Midbrain (tissue), 1 donor: ENCODE data around the gene NCKAP5.

Experiments
- DNase-seq: peaks from one replicate; lab custom pipeline; 2025; lab: John Stamatoyannopoulos, UW

NCKAP5 gene

DNA sequence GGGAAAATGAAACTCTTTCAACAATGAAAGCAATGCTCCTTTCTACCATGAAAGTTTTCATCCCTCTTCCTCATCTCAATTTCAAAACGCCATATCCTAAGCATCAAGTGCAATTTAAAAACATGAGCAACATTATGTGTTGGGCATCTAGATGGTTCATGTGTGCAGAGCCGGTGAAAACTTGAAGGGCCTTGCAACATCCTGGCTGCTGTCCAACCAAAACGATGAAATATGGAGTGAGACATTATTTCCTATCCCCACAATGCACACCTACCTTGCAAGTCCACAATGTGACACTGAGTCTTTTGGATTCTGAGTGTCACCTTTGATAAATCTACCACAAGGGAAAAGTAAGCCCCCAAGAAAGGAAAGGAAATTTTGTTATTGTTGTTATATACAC, 110.0 kb downstream of the NCKAP5 start:
- no peak for DNase-seq

DNA sequence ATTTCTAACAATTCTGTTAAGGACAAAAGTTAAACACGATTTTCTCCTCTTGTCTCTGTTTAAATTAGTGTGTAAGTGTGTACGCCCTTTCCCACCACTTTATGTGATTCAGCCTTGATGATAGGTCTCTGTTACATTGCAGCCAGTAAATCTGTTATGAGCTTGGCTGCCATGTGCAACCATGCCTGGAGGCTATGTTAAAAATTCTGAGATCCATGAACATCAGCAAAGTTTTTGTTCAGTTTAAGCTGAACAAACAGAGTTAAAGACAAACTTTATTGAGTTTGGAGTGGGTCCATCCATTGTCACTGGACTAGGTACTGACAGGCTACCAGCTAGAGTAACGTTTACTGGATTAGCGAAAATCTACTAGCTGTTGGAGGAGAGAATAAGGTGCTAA, 110.4 kb downstream of the NCKAP5 start:
- DNase-seq = no peak

DNA sequence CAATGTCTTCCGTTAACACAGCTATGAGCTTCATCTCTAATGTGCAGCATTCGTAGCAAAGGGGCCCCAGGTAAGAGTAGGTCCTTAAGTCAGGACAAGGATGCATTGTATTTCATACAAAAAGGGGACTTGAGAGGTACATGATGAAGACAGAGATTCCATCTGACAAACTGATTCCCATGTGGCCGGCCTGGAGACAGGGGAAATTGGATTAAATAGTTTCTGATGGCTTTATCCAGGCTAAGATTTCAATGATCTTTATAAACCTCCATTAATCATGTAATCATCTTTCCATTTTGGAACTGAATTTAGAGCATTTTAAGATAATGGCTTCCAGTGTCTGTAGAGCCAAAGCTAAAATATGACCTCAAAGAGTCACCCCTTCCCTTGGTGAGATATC, 111.3 kb downstream of the NCKAP5 start:
- no peak for DNase-seq

DNA sequence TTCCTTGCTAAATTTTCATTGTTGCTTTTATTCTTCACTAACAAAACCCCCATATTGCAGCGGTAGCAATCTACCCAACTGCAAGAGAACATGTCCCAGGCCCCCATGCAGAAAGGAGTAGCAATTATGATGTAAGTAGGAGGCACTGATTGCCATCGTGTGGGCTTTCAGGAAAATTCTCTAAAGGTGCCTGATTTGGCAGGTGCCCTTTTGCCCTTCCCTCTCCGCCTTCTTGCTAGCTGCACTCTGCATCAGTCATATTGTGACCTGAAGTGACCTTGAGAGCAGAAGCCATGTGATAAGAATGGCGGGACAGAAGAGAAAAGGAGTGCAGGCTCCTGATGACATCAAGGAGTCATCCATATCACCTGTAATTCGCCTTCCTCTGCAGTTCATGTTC, 112.1 kb downstream of the NCKAP5 start:
- no peak for DNase-seq

DNA sequence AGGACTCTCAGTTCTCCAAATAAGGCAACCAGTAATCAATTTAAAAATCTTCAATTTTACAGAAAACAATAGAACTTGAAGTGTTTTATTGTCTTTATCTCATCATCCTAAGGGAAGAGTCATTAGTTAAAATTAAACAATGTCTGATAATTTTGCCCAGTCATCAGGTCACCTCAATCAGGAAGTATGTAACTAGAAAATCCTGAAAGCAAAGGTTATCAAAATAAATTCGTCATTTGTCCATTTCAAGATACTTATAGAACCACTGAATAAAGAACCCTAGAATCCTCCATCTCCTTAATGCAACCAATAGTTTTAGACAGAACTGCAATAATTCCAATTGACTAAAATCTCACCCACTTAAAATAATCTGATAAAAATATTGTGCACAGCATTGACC, 115.2 kb downstream of the NCKAP5 start:
- no peak for DNase-seq

DNA sequence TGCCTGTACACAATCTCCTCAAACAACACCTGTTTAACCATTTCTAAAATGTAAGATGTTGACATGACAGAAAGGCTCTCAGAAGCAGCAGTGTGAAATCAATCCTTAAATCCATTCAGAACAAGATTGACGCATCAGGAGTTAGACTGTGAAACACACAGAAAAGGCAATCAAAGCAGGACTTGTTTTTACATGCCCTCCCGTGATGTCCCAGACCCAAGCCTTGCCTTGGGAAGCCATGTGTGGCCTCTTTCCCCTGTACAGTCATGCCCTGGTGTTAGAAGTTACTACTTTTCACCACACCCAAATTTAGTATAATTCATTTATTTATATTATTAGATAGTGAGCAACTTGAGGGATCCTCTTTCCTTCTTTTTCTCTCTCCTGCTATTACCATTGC, 115.7 kb downstream of the NCKAP5 start:
- no peak for DNase-seq

DNA sequence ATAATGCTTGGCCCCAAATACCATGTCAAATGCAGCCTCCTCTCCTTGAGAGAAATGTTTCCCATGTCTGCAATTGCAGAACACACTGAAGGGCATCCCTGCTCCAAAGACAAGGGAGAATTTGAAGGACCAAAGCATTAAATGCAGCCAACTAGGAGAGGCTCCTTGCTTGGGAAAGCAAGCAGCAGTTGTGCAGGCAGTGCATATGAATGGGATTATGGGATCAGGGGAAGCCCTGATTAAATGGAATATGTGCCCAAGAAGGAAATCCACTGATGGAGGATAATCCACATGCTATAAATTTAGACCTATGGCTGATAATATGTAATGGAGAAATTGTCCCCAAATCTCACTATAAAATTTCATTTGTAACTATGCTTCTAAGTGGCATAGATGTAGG, 116.1 kb downstream of the NCKAP5 start:
- DNase-seq = no peak

DNA sequence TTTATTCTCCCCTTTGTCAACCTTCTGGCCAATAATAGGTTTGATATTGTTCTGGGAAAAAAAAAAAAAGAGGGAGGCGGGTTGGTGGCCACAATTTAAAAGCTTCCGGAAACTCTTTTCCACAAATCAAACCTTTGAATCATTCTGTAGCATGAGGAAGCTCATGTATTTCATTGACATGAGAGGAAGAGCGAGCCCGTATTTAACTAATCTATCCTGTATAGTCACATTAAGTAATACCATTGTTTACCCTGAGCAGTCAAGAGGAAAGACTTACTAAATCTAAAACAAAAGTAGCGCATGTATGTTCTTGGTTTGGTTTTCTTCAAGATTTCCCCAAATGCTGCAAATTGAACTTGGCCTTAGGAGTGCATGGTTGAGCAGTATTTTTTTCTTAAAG, 120.1 kb downstream of the NCKAP5 start:
- no peak for DNase-seq

DNA sequence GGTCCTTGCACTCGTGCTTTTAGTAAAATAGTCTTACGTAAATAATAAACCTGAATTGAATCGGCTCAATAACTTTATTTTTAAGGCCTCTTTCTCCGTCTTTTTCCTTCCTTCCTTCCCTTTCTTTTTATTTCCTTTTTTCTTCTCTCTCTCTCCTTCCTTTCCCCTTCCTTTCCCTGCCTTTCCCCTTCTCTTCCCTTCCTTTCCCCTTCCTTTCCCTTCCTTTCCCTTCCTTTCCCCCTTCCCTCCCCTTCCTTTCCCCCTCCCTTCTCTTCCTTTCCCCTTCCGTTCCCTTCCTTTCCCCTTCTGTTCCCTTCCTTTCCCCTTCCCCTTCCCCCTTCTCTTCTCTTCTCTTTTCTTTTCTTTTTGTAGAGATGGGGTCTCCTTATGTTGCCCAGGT, 121.0 kb downstream of the NCKAP5 start:
- no peak for DNase-seq

DNA sequence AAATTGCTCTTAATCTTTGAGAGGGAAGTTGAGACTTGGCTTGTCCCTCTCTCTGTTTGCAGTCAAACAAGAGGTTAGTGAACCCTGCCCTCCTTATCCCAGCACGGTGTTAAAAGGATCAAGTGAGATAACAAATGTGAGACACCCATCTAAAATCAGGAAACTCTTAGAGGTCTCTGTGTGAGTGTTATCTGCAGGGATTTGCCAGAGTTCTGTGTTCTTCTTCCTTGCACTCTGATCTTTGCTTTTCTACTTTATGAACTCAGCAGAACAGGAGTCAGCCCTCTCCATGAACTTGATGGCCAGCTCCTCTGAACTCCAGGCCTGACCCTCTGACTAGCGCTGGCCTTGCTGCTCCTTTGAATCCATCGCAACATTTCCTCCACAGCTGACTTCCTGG, 123.8 kb downstream of the NCKAP5 start:
- DNase-seq = no peak

DNA sequence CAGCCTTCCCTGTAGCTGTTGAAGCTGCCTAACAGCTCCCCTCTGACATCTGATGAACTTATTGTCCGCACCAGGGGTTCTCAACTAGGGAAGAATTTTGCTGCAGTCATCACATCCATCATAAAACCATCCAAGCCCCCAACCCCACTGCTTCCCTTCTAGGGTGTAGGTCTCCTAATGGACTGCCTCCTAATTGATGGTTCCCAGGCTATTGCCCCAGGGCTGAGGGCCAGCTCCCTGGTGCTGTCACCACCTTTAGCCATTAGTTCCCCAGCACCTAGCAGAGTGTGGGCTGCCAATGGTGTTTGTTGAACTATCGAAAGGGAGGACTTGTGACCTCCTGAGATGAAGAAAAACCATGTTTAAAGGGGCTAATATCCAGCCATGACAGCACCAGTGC, 125.9 kb downstream of the NCKAP5 start:
- DNase-seq = no peak

DNA sequence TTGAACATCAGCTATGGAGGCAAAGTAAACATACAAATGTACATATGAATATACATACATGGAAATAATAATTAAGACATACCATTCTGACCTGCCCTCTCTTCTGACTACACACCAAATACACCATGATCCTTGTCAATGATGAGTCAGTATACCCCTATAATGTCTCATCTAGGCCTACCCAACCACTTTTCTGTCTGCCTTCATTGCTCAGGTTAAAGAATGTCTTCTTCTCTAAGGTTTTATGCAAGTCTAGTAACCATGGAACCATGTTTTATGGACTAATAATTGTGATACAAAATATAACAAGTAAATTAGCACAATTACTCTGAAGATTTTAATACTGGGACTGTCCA, 128.7 kb downstream of the NCKAP5 start:
- no peak for DNase-seq

DNA sequence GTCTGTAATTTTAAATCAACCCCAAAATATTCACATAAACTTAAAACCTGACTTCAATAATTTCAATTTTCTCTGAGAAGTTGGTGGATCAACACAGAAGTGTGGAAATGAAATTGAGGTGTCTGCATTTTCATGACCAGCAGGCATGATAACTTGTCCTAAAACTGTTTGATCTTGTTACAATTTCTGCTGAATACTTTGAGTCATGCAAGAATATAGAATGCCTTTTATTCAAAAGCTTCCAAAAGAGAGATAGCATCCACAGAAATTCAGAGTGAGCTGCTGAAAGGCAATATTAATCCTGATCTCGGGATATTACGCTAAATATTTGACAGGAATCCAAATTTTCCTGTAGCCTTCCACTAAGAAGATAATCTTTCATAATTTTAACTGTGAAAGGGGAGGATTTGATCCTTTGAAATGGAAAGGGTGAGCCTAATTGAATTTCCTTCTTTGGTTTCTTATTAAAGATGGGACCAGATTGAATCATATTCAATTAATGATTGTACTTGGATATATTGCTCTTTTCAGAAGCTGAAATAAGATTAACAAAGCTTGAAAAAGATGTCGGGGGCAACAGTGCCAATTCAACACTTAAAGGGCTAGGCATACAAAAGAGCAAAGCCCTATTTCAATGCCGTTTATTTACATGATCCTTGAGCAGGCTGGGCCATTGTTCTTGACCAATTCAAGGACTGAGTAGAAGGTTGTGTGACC, 129.3 kb downstream of the NCKAP5 start:
- DNase-seq = no peak

DNA sequence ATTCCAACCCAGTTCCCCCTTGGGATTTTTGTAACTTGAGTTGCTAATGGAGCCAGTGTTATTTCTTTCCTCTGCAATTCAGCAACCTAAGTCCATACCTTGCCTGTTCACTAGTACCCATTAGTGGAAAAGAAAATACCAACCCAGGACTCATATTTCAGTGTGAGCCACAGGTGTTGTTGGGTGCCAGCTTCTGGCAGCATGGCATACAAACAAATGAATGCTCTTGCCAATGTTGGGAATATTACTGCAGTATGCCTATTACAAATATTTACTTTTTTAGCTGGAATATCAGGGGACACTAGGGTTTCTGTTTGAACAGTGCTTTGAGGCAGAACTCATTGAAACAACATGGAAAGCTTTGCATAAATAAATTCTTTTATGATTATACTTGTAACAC, 130.2 kb downstream of the NCKAP5 start:
- no peak for DNase-seq

DNA sequence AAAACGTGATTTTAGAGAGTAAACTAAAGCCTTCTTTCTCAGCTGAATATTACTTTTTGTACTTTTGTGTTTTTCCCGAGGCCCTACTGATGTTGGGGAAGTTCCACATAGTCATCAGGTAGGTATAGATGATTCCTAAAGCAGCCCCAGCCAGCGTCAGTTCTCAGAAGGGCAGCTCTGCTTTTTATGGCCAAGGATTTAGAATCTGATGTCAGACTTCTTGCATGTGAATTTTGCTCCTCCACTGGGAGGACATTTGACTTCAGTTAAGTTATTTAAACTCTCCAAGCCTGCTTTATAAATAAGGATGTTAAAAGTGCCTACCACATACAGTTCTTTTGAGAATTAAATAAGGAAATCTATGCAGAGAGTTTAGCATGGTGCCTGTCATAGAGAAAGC, 130.8 kb downstream of the NCKAP5 start:
- no peak for DNase-seq

DNA sequence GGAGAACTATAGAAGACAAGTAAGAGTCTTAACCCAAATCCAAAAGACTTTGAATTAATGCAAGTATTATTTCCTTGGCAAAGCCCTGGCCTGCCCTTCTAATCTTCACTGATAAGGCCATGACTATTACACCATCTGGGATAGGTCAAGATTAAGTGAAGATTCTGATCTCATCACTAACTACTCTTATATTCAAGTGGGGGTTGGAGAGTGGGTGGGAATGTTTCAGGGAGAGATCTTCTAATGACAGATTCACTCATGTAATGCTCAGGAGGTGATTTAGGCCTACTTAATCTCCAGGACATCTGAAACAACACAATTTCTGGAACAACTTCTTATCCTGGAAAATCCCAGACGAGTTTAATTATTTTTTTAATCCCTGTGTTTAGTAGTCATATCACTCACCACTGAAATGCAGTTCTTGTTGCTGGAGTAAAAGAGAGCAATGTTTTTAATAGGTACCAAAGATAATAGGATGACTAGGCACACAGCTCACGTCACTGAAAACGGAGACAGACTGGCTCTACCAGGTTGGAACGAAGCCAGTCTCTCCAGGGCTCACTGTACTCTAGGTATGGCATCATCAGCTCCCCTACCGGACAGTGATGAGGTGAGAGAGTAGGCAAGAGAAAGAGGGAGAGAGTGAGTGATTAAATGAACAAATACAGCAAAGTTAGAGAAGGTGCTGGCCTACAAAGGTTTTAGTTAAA, 133.1 kb downstream of the NCKAP5 start:
- no peak for DNase-seq

DNA sequence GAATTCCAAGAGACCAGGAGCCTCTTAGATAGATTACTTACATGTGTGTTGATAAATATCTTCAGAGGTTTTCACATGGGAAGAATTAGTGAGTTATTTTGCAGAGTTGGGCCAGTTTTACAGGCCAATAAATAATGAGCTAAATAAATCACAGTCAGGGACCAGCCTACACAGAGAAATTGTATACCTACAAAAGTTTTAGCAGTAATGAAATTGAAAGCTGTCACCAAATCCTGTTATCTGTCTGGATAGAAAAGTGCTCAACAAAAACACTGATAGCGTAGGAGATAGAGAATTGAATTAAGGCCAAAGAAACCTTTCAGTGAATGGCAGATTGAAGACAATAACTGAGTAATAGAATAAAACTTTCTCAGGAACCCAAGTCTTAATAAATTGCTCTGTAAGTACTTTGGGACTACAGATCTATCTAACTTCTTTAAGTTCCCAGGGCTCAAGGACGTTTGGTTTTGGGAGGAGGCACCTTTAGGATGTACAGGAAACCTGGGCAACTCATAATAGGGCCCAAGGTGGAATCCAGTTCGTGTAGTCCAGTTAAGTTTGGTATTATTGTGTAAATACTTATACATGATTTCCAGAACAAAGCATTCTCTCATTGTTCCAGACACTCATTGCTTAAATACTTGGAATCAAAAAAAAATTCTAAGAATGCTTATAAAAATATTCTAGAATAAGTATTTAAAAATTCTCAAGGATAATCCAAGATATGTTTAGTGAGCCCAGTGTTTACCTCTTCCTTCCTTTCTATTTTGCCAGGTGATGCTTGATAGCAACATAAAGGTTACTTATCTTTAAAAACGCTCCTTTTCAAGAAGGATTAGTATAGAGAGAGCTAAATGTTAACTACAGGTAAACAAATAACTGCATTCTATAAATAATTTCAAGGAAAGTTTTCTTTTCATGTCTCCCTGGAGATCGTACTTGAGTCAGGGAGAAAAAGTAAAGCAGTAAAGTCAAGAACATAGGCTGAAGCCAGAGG, 134.5 kb downstream of the NCKAP5 start:
- DNase-seq = no peak

DNA sequence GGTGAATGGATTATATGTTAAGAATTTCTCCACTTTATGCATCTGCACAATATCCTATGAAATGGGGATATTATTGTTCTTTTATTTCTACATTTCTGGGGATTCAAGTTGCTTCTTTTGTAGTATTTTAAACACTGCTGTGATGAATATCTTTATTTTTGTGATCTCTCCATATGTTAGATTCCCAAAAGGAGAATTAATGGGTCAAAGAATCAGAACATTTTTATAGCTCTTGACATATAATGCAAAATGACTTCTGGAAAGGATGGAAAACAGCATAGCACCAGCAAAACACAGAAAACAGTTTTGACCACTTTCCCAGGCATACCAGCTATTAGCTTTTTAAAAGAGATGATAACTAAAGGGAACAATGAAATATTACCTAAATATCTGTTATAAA, 135.5 kb downstream of the NCKAP5 start:
- DNase-seq = no peak

DNA sequence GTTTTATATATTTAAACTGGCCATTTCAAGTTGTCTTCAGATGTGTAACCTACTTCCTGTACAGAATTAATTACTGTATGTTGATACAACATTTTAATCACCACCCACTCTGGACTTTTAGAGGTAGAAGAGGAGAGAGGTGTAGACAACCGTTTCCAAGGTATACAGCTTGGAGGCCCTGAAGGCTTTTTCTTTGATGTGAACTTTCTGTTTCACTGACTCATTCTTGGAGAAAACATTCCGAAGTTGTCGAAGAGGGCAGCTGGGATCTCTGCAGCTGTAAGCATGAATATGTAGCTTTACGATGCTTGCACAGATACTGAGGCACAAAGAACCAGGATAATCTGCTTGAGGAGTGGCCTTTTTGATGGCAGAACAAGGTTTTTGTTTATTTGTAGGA, 137.0 kb downstream of the NCKAP5 start:
- DNase-seq = no peak

DNA sequence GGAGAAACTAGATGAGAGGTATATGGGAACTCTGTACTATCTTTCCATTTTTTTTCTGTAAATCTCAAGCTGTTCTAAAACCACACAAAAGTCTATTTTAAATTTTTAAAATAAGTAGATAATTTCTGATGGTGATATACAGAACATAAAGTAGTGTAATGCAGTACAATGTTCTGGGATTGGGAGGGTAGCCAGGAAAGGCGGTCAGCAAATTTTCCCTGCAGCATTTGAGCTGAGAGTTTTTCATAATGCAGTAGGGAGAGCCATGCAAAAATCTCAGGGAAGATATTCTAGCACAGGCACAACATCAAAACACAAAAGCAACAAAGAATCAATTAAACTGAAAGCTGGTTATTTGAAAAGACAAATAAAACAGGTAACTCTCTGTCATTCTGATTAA, 141.5 kb downstream of the NCKAP5 start:
- no peak for DNase-seq

DNA sequence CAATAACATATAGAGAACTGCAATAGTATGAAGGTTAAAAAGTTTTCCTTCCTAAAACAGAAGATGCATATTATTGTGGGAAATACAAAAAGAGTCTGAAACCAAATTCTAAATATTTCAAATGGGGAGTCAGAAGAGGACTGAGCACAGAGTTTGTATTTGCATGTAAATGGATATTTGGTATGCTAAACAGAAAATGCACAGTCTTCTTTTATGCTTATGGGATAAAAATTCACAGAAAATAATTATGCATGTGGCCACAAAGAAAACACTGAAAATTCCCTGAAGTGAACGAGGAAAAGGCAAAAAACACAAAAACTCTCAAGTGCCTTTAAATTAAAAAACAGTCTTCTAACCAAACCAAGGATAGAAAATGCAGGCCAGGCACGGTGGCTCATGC, 142.7 kb downstream of the NCKAP5 start:
- DNase-seq = no peak

DNA sequence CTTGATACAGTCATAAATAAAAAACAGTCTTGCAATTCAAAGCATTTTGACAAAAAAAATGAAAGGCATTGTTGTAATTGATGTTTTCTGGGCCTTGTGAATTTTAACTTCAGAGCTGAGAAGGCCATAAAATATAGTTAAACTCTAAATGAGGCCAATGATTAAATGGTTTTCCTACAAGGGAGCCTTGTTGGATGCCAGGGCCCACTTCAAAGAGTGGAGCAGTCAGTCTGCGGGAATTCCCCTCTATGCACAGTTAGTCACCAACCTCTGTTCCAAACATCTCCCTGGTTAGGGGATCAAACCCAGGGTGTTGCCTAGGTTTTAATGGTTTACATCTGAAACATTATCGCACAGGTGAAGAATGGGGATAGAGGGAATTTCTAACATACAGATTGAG, 143.4 kb downstream of the NCKAP5 start:
- no peak for DNase-seq

DNA sequence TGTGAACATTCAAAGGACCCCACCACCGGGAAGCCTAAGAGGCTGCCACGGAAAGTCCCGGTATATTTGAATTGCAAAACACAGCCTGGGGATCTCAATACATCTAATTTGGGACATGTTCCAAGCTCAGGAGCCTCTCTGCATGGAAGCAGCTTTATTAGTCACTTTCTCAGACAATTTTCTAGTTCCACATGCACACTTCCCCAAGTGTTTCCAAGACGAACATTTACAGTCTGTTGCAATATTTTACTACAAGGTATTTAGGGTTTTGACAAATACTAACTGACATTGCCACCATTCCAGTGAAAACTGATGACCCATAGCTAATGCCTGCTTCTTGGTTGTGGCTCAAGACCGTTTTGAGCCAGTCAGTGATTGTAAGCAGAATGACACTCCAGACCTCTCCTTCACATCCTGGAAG, 145.3 kb downstream of the NCKAP5 start:
- no peak for DNase-seq
